ENCODE measurements around the gene MED27.
"Not testable (repeated sequence)": the region's sequence is repeated elsewhere in the genome, so short reads cannot be mapped to it uniquely, and the experiment has no call there.

Gene MED27

GRCh38 chr9:132012704-132013357 is 66.8 kb downstream of the MED27 start:
- no peak for DNase-seq

- DNase-seq = peak; percentile 48
Measured at GRCh38 chr9:132011896-132012295, 67.8 kb downstream of the MED27 start.

GRCh38 chr9:132011309-132011708 is 68.4 kb downstream of the MED27 start:
- no peak for DNase-seq

GRCh38 chr9:132010201-132010600 is 69.5 kb downstream of the MED27 start:
- DNase-seq = not testable (repeated sequence)

GRCh38 chr9:132008855-132009812 is 70.5 kb downstream of the MED27 start:
- DNase-seq = no peak

- no peak for DNase-seq
Measured at GRCh38 chr9:132008184-132008803, 71.4 kb downstream of the MED27 start.

GRCh38 chr9:132007371-132008025 is 72.2 kb downstream of the MED27 start:
- no peak for DNase-seq

- peak; percentile 99 for DNase-seq
Measured at GRCh38 chr9:132006677-132007370, 72.8 kb downstream of the MED27 start.

- no peak for DNase-seq
Measured at GRCh38 chr9:132005899-132006298, 73.8 kb downstream of the MED27 start.

GRCh38 chr9:132004323-132004722 is 75.3 kb downstream of the MED27 start:
- no peak for DNase-seq

- no peak for DNase-seq
Measured at GRCh38 chr9:132003896-132004295, 75.8 kb downstream of the MED27 start.

GRCh38 chr9:132003319-132003704 is 76.4 kb downstream of the MED27 start:
- no peak for DNase-seq

GRCh38 chr9:132002643-132003318 is 76.9 kb downstream of the MED27 start:
- no peak for DNase-seq

GRCh38 chr9:132001567-132001966 is 78.1 kb downstream of the MED27 start:
- no peak for DNase-seq

- DNase-seq = no peak
Measured at GRCh38 chr9:132000659-132001058, 79.0 kb downstream of the MED27 start.

- DNase-seq = no peak
Measured at GRCh38 chr9:131999692-132000551, 79.7 kb downstream of the MED27 start.

- no peak for DNase-seq
Measured at GRCh38 chr9:131997779-131998178, 81.9 kb downstream of the MED27 start.

GRCh38 chr9:131997076-131997475 is 82.6 kb downstream of the MED27 start:
- no peak for DNase-seq

- DNase-seq = no peak
Measured at GRCh38 chr9:131995382-131995781, 84.3 kb downstream of the MED27 start.

- no peak for DNase-seq
Measured at GRCh38 chr9:131994364-131995125, 85.1 kb downstream of the MED27 start.

All from NCI-H1105 treated with DMSO at 0.1 percent for 48 hours (cell line).